HEK293T (cell line): Measurements from ENCODE around the gene CYTH3.

Experiments
- ARNT ChIP-seq: fragments of 450-650 bp; IDR thresholded peaks from 2 replicates; pipeline ENCODE4 v1.6.1; 2017; ENCODE audit warnings: mild to moderate bottlenecking
- BHLHE40 ChIP-seq: fragments of 450-650 bp; IDR thresholded peaks from 2 replicates; pipeline ENCODE4 v1.6.1; 2016; ENCODE audit warnings: mild to moderate bottlenecking, moderate library complexity, borderline replicate concordance
- FOXK2 ChIP-seq: fragments of 450-650 bp; IDR thresholded peaks from 2 replicates; pipeline ENCODE4 v1.6.1; 2016; ENCODE audit warnings: mild to moderate bottlenecking
- HDGF ChIP-seq: fragments of 450-650 bp; IDR thresholded peaks from 2 replicates; pipeline ENCODE4 v1.6.1; 2017; ENCODE audit warnings: antibody characterized with exemption, borderline replicate concordance
- LEF1 ChIP-seq: fragments of 450-650 bp; IDR thresholded peaks from 2 replicates; pipeline ENCODE4 v1.6.1; 2017; ENCODE audit warnings: mild to moderate bottlenecking, borderline replicate concordance
- NFRKB ChIP-seq: fragments of 450-650 bp; IDR thresholded peaks from 2 replicates; pipeline ENCODE4 v1.6.1; 2016; ENCODE audit warnings: mild to moderate bottlenecking, moderate library complexity
- PKNOX1 ChIP-seq: fragments of 450-650 bp; IDR thresholded peaks from 2 replicates; pipeline ENCODE4 v1.6.1; 2016
- SP1 ChIP-seq: fragments of 450-650 bp; IDR thresholded peaks from 2 replicates; pipeline ENCODE4 v1.6.1; 2017
- SUZ12 ChIP-seq: fragments of 450-650 bp; IDR thresholded peaks from 2 replicates; pipeline ENCODE4 v1.6.1; 2016; ENCODE audit warnings: mild to moderate bottlenecking
- TARDBP ChIP-seq: fragments of 450-650 bp; IDR thresholded peaks from 2 replicates; pipeline ENCODE4 v1.6.1; 2016

- no peak for TF ChIP-seq LEF1
- TF ChIP-seq ARNT = no peak
- no peak for TF ChIP-seq HDGF
- no peak for TF ChIP-seq NFRKB
- TF ChIP-seq SP1 = no peak
- TF ChIP-seq BHLHE40 = no peak
- no peak for TF ChIP-seq SUZ12
- no peak for TF ChIP-seq PKNOX1
- TF ChIP-seq TARDBP = no peak
- no peak for TF ChIP-seq FOXK2
These were observed 129.5 kb downstream of the CYTH3 start for GRCh38 chr7:6142871-6143380.
